Small intestine (tissue), 7 donors: Measurements from ENCODE around the gene CD38. TPM values are rescaled to one million over a fixed set of nuclear protein-coding genes. Genes with fewer than 3 reads are reported as not detected.
"Not testable (repeated sequence)": the region's sequence is repeated elsewhere in the genome, so short reads cannot be mapped to it uniquely, and the experiment has no call there.

Source experiments
- DNase-seq, 2 donors: peaks; one replicate each; pipeline versions ENCODE4 v3.0.0 to v3.0.0-alpha.2; 2013
- FAIRE-seq: peaks from 2 replicates; lab custom pipeline; 2012; peaks lifted over from hg19 to GRCh38; lab: Jason Lieb, UNC
- H3K27ac ChIP-seq, 3 donors: one replicate each; pipeline ENCODE4 v1.5.1; 2013; ENCODE audit warnings: low read length in 2 of 3, mild to moderate bottlenecking in 2 of 3, control low read depth in 1 of 3, inconsistent platforms in 1 of 3, low read depth in 1 of 3, moderate library complexity in 1 of 3
- H3K27me3 ChIP-seq, 3 donors: one replicate each; pipeline ENCODE4 v1.6.1; 2013; ENCODE audit warnings: low read length in 3 of 3, inconsistent platforms in 1 of 3; ENCODE audit not compliant: control insufficient read depth in 3 of 3, insufficient read depth in 3 of 3
- H3K36me3 ChIP-seq, 3 donors: one replicate each; pipeline ENCODE4 v1.6.1; 2013; ENCODE audit warnings: low read length in 3 of 3, inconsistent platforms in 1 of 3, low read depth in 1 of 3, mild to moderate bottlenecking in 1 of 3, moderate library complexity in 1 of 3; ENCODE audit not compliant: control insufficient read depth in 3 of 3, insufficient read depth in 2 of 3
- H3K4me1 ChIP-seq, 3 donors: one replicate each; pipeline ENCODE4 v1.6.1; 2013; ENCODE audit warnings: low read length in 2 of 3, inconsistent platforms in 1 of 3, low read depth in 1 of 3, mild to moderate bottlenecking in 1 of 3, moderate library complexity in 1 of 3; ENCODE audit not compliant: control insufficient read depth in 3 of 3, insufficient read depth in 2 of 3
- H3K4me3 ChIP-seq, 3 donors: one replicate each; pipeline ENCODE4 v1.5.1; 2013; ENCODE audit warnings: low read length in 3 of 3, control low read depth in 1 of 3, inconsistent platforms in 1 of 3, low read depth in 1 of 3, mild to moderate bottlenecking in 1 of 3, moderate library complexity in 1 of 3
- H3K9me3 ChIP-seq, 2 donors: one replicate each; pipeline ENCODE4 v1.6.1; 2013; ENCODE audit warnings: low read depth in 1 of 2, low read length in 1 of 2; ENCODE audit not compliant: control insufficient read depth in 2 of 2, insufficient read depth in 1 of 2
- WGBS, 3 donors: extraction: QIAGEN DNeasy Blood & Tissue Kit; methylation state at CpG; one replicate each; pipeline ENCODE4 v1.1.7; 2013; 5-methylcytosine and 5-hydroxymethylcytosine counted together
- polyA plus RNA-seq, 4 donors: library from polyadenylated mRNA; stranded (reverse) in 3 of 4; unstranded in 1 of 4; fragments of 200-250 nt in 3 of 4; fragments of 120-200 nt in 1 of 4; gene quantifications; one replicate each; pipeline versions ENCODE4 v1.2.1 to v1.2.3, GENCODE V29; 2013
- donor health status: healthy with polysubstance abuse.
- donor health status: control.
- donor health status: control.
- donor health status: Bipolar disorder and iron deficiency.
- donor health status: healthy.

CD38 gene
- polyA plus RNA-seq, 4 donors, result under 0.01 to 2.7 (median 2.1) TPM

- Histone ChIP-seq H3K36me3 (peaks cover 0 to 2% (median 0%) of the 10 kb centered on the region in 3 donors), H3K9me3 (no peaks in the 10 kb centered on the region), H3K27ac (no peak overlapping the region), H3K4me1 (no peaks in the 10 kb centered on the region), H3K27me3 (peaks cover 0 to 5% (median 0%) of the 10 kb centered on the region in 3 donors), H3K4me3 (no peak overlapping the region)
- no peak for FAIRE-seq
- no peak for DNase-seq
- 86 to 93% (median 93%) methylated on average over 2 of the region's 2 CpGs for WGBS, 3 donors
Observed at GRCh38 chr4:15794426-15794825, 16.3 kb downstream of the CD38 start.

DNA sequence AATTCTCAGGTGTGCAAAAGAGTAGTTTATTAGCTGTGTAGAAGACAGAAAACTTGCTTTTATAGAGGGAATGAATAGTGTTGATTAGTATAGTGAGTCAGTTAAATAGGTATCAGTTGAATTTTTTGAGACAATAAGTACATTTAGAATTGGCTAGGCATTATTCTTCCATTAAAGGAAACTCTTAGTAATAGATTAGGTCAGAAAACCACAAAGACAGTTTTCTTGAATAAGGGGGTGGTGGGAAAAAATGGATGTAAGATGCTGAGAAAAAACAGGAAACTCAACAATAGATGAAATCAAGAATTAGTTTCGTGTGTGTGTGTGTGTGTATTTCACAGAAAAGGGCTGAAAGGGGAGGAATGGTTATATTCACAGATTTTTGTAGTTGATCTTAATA, 16.8 kb downstream of the CD38 start:
- 55 to 68% (median 60%) methylated on average over 1 of the region's 1 CpG for WGBS, 3 donors
- H3K27me3 ChIP-seq, result peaks cover 0 to 8% (median 0%) of the 10 kb centered on the region in 3 donors
- no peak for DNase-seq
- no peaks in the 10 kb centered on the region for H3K9me3 ChIP-seq
- H3K27ac ChIP-seq, result no peak overlapping the region
- no peak overlapping the region for H3K4me3 ChIP-seq
- peaks cover 0 to 2% (median 0%) of the 10 kb centered on the region in 3 donors for H3K36me3 ChIP-seq
- FAIRE-seq, result no peak
- no peaks in the 10 kb centered on the region for H3K4me1 ChIP-seq

- no peaks in the 10 kb centered on the region for H3K9me3 ChIP-seq
- H3K36me3 ChIP-seq, result peaks cover 0 to 2% (median 0%) of the 10 kb centered on the region in 3 donors
- no peak for FAIRE-seq
- no peak overlapping the region for H3K27ac ChIP-seq
- H3K4me3 ChIP-seq, result no peak overlapping the region
- peaks cover 0 to 8% (median 0%) of the 10 kb centered on the region in 3 donors for H3K27me3 ChIP-seq
- H3K4me1 ChIP-seq, result no peaks in the 10 kb centered on the region
- 65 to 82% (median 77%) methylated on average over 5 of the region's 5 CpGs for WGBS, 3 donors
- DNase-seq, result no peak
Observed at GRCh38 chr4:15797320-15797719, 19.2 kb downstream of the CD38 start.

DNA sequence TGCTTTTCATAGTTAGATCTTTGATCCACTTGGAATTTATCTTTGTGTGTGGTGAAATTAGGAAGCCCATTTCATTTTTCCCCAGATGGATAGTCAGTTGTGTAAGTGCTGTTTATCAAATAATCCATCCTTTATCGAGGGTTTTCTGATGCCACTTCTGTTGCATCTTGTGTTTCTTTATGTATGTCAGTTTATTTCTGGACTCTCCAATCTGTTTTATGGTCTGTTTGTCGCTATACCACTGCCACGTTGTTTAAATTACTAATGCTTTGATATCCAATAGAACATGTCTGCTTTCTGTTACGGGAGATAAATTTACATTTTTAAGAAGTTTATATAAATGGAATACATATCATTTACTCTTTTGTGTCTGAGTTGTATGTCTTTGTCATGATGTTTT, 21.0 kb downstream of the CD38 start:
- peaks cover 0 to 8% (median 0%) of the 10 kb centered on the region in 3 donors for H3K27me3 ChIP-seq
- no peaks in the 10 kb centered on the region for H3K36me3 ChIP-seq
- H3K4me1 ChIP-seq, result no peaks in the 10 kb centered on the region
- H3K4me3 ChIP-seq, result no peak overlapping the region
- H3K9me3 ChIP-seq, result no peaks in the 10 kb centered on the region
- WGBS, 3 donors, result 68 to 87% (median 85%) methylated on average over 4 of the region's 4 CpGs
- FAIRE-seq (no peak), DNase-seq (no peak)
- H3K27ac ChIP-seq, result no peak overlapping the region

- 61 to 72% (median 71%) methylated on average over 2 of the region's 2 CpGs for WGBS, 3 donors
- Histone ChIP-seq H3K9me3 (no peaks in the 10 kb centered on the region), H3K36me3 (no peaks in the 10 kb centered on the region), H3K4me1 (no peaks in the 10 kb centered on the region), H3K27me3 (peaks cover 0 to 8% (median 0%) of the 10 kb centered on the region in 3 donors), H3K27ac (no peak overlapping the region), H3K4me3 (no peak overlapping the region)
- DNase-seq (no peak), FAIRE-seq (no peak)
Observed at GRCh38 chr4:15799701-15800100, 21.6 kb downstream of the CD38 start.

GRCh38 chr4:15802497-15802896, 24.4 kb downstream of the CD38 start:
- not testable (repeated sequence) for H3K4me1 ChIP-seq, H3K4me3 ChIP-seq, H3K27me3 ChIP-seq, FAIRE-seq, H3K9me3 ChIP-seq, H3K36me3 ChIP-seq, DNase-seq, H3K27ac ChIP-seq

DNA sequence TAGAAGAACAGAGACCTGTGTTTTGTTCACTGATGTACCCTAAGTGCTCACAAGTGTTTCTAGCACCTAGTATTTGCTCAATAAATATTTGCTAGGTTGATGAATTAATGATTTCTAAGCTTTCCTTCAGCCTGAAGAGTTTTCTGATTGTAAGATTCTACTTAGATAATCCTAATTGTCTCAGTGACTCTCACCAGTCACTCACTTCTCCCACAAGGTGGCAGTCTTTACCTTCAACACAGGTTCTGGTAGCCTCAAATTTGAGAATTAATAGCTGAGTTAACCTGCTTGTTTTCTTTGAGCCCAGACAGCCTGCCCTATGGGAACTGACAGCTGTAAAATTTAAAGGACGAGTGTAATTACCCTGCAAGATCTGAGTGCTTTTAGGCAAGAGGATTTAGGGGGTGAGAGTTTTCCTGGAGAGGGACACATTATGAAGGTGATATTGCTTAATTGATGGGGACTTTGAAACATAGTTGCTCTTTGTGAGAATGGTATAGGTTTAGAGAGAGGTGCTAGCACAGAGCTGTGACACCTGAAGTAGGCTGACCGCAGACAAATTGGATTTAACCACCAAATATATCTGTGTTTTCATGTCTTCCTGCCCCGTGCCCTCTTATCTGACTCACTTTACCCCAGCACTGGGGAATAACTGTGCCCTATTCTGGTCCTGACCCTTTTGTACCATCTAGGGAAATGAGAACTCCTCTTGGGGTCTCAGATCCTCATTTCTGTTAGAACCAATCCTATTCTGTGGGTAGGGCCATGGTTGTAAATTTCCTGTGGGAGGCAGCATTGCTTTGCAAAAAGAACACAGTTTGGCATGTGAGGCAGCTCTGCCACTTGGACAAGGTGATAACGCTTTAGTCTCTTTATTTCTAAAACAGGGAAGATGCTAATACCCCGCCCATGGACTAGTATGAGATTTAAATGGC, 27.7 kb downstream of the CD38 start:
- DNase-seq (peak; percentile 42 to 68), FAIRE-seq (no peak)
- 39 to 73% (median 55%) methylated on average over 5 of the region's 5 CpGs for WGBS, 3 donors
- H3K9me3 ChIP-seq, result no peaks in the 10 kb centered on the region
- no peaks in the 10 kb centered on the region for H3K27me3 ChIP-seq
- no peak overlapping the region for H3K27ac ChIP-seq
- no peaks in the 10 kb centered on the region for H3K4me1 ChIP-seq
- no peak overlapping the region for H3K4me3 ChIP-seq
- no peaks in the 10 kb centered on the region for H3K36me3 ChIP-seq

GRCh38 chr4:15809058-15809457, 30.9 kb downstream of the CD38 start:
- whole genome bisulfite sequencing, 3 donors, result 44 to 62% (median 54%) methylated on average over 5 of the region's 5 CpGs
- no peaks in the 10 kb centered on the region for H3K9me3 ChIP-seq
- no peak overlapping the region for H3K27ac ChIP-seq
- no peaks in the 10 kb centered on the region for H3K4me1 ChIP-seq
- no peaks in the 10 kb centered on the region for H3K27me3 ChIP-seq
- H3K36me3 ChIP-seq, result no peaks in the 10 kb centered on the region
- H3K4me3 ChIP-seq, result no peak overlapping the region
- FAIRE-seq (no peak), DNase-seq (no peak)
